ENCODE measurements around the gene ABCC9.

Gene ABCC9

DNA sequence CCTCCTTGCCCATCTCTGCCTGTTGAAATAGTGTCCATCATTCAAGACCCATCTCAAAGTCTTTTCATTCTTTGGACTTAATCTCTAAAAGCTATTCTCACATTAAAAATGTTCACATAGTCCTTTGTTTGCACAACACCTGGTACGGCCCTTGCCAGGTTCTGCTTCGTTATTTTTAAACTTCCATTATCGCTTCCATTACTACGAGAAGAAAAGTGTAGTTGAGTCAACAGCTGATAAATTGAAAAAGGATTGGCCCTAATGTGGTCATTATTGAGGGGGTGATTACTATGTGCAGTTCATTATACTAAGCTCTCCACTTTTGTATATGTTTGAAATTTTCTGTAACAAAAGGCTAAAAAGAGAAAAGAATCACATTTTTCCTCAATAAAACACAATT, 184.5 kb downstream of the ABCC9 start:
- ChIA-PET CTCF (interaction anchor here (0.7 kb wide), 1 partner anchor 64 kb away, joined by 3 read pairs; no protein-coding TSS in a partner anchor), POLR2A (ENCODE audit: low non-redundant PET) (no interaction called here)
- TF ChIP-seq, protein P1, sequence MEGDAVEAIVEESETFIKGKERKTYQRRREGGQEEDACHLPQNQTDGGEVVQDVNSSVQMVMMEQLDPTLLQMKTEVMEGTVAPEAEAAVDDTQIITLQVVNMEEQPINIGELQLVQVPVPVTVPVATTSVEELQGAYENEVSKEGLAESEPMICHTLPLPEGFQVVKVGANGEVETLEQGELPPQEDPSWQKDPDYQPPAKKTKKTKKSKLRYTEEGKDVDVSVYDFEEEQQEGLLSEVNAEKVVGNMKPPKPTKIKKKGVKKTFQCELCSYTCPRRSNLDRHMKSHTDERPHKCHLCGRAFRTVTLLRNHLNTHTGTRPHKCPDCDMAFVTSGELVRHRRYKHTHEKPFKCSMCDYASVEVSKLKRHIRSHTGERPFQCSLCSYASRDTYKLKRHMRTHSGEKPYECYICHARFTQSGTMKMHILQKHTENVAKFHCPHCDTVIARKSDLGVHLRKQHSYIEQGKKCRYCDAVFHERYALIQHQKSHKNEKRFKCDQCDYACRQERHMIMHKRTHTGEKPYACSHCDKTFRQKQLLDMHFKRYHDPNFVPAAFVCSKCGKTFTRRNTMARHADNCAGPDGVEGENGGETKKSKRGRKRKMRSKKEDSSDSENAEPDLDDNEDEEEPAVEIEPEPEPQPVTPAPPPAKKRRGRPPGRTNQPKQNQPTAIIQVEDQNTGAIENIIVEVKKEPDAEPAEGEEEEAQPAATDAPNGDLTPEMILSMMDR (conservative IDR thresholded peaks at IDR 0.05; ENCODE audit: low read depth), result no peak
- DNase-seq (ENCODE audit: low spot score), result no peak
- no peak overlapping the region for H3K27ac ChIP-seq

DNA sequence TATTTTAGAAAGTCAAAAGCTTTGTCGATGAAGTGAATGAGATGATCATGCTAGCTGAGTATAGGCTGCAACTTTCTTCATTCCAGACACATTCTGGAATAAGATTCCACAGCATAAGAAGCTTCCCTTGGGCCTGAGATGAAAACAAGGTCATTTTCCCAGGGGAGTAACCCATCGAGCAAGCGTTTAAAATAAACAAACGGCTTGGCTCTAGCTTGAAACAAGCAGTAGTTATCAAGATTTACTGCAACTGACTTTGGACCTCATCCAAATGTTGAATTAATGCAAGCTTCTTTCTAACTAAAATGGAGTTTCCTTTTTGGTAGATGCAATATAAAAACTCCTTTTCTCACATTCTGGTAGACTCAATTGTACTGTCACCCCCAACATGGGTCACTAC, 189.7 kb downstream of the ABCC9 start:
- ChIA-PET POLR2A (ENCODE audit: low non-redundant PET) (no interaction called here), CTCF (no interaction called here)
- TF ChIP-seq, protein P1 (conservative IDR thresholded peaks at IDR 0.05; ENCODE audit: low read depth), result no peak
- no peak overlapping the region for H3K27ac ChIP-seq
- no peak for DNase-seq (ENCODE audit: low spot score)

Data from RWPE1 (cell line).